Vagina (tissue), 2 donors: ENCODE measurements around the gene RUNX2. TPM values are rescaled to one million over a fixed set of nuclear protein-coding genes. Genes with fewer than 3 reads are reported as not detected.

Source experiments
- DNase-seq, 2 donors: peaks; one replicate each; pipeline ENCODE4 v3.0.0-alpha.2; 2017; ENCODE audit errors: extremely low spot score in 2 of 2
- H3K27ac ChIP-seq: fragments of 200-600 bp; sonication (generic); one replicate; pipeline ENCODE4 v1.5.1; 2019
- H3K27me3 ChIP-seq: fragments of 200-600 bp; sonication (generic); one replicate; pipeline ENCODE4 v1.5.1; 2019
- H3K36me3 ChIP-seq, 2 donors: fragments of 200-600 bp; sonication (generic); one replicate each; pipeline ENCODE4 v1.5.1; 2017 to 2019
- H3K4me1 ChIP-seq: fragments of 200-600 bp; sonication (generic); one replicate; pipeline ENCODE4 v1.5.1; 2019
- H3K4me3 ChIP-seq, 2 donors: fragments of 200-600 bp; sonication (generic); 1 replicate in 1 of 2; 2 replicates in 1 of 2; pipeline ENCODE4 v1.5.1; 2016 to 2019
- H3K9me3 ChIP-seq: fragments of 200-600 bp; sonication (generic); one replicate; pipeline ENCODE4 v1.5.1; 2019
- CTCF ChIP-seq, 3 experiments: fragments of 450-650 bp in 2 of 3; fragments of 200-600 bp in 1 of 3; sonication (generic) in 1 of 3; IDR thresholded peaks; one replicate each; pipeline ENCODE4 v1.5.1; 2017 to 2019; ENCODE audit warnings: antibody characterized with exemption in 3 of 3, mild to moderate bottlenecking in 2 of 3, moderate library complexity in 2 of 3
- POLR2A ChIP-seq, 2 donors: fragments of 450-650 bp; IDR thresholded peaks; one replicate each; pipeline ENCODE4 v1.6.1; 2017; ENCODE audit warnings: antibody characterized with exemption in 2 of 2, mild to moderate bottlenecking in 2 of 2, moderate library complexity in 2 of 2
- POLR2AphosphoS5 ChIP-seq, 2 donors: sonication (generic); formaldehyde crosslinking; IDR thresholded peaks; one replicate each; pipeline ENCODE4 v1.9.0; 2017; ENCODE audit warnings: antibody characterized with exemption in 2 of 2, mild to moderate bottlenecking in 2 of 2, low read depth in 1 of 2; ENCODE audit not compliant: insufficient read depth in 1 of 2
- intact Hi-C: fragments of 100-400 bp; cut with DNase I; formaldehyde crosslinking; loops from one replicate; pipeline ENCODE4 v1.15.1; 2023
- total RNA-seq: library from RNA; depleted of rRNA; stranded (reverse); fragments of >200 nt; gene quantifications from one replicate; pipeline ENCODE4 v1.2.3, GENCODE V29; 2016

Gene RUNX2
- total RNA-seq, 1 donor from 2014 or later: 13.0 TPM

GRCh38 chr6:45445749-45446549, 117.8 kb downstream of the RUNX2 start:
- intact Hi-C loops: no loop called here
- Histone ChIP-seq H3K4me3 (no peak overlapping the region), H3K9me3 (no peaks in the 10 kb centered on the region), H3K36me3 (no peaks in the 10 kb centered on the region), H3K4me1 (peaks cover 52% of the 10 kb centered on the region), H3K27ac (peak overlapping the region; percentile 34), H3K27me3 (no peaks in the 10 kb centered on the region)
- DNase-seq: peak in 1 of 2 donors; percentile 96
- TF ChIP-seq CTCF (IDR thresholded peaks at IDR 0.05): no peak
- TF ChIP-seq POLR2A (IDR thresholded peaks at IDR 0.05): no peak
- peak; percentile 53 to 97 for TF ChIP-seq POLR2AphosphoS5 (IDR thresholded peaks at IDR 0.05; ENCODE audit: insufficient read depth in 1 of 2, low read depth in 1 of 2)

GRCh38 chr6:45447005-45447404, 118.9 kb downstream of the RUNX2 start:
- Histone ChIP-seq H3K27ac (peak overlapping the region; percentile 36), H3K4me3 (no peak overlapping the region), H3K27me3 (no peaks in the 10 kb centered on the region), H3K4me1 (peaks cover 46% of the 10 kb centered on the region), H3K9me3 (no peaks in the 10 kb centered on the region), H3K36me3 (no peaks in the 10 kb centered on the region)
- DNase-seq: no peak
- intact Hi-C loops: no loop called here
- TF ChIP-seq POLR2A (IDR thresholded peaks at IDR 0.05) (no peak), POLR2AphosphoS5 (IDR thresholded peaks at IDR 0.05; ENCODE audit: insufficient read depth in 1 of 2, low read depth in 1 of 2) (no peak), CTCF (IDR thresholded peaks at IDR 0.05) (no peak)

- H3K4me3 ChIP-seq: no peak overlapping the region
- intact Hi-C loops: no loop called here
- no peak for DNase-seq
- H3K27ac ChIP-seq: peak overlapping the region; percentile 36
- H3K9me3 ChIP-seq: no peaks in the 10 kb centered on the region
- no peaks in the 10 kb centered on the region for H3K27me3 ChIP-seq
- H3K36me3 ChIP-seq: no peaks in the 10 kb centered on the region
- no peak for TF ChIP-seq POLR2A (IDR thresholded peaks at IDR 0.05)
- no peak for TF ChIP-seq POLR2AphosphoS5 (IDR thresholded peaks at IDR 0.05; ENCODE audit: insufficient read depth in 1 of 2, low read depth in 1 of 2)
- no peak for TF ChIP-seq CTCF (IDR thresholded peaks at IDR 0.05)
- H3K4me1 ChIP-seq: peaks cover 46% of the 10 kb centered on the region
Observed at GRCh38 chr6:45447716-45448115, 119.6 kb downstream of the RUNX2 start.

- intact Hi-C loops: no loop called here
- H3K27ac ChIP-seq: peak overlapping the region; percentile 31
- no peaks in the 10 kb centered on the region for H3K27me3 ChIP-seq
Observed at GRCh38 chr6:45448417-45449389, 120.6 kb downstream of the RUNX2 start.

GRCh38 chr6:45450132-45450531, 122.0 kb downstream of the RUNX2 start:
- DNase-seq: no peak
- TF ChIP-seq CTCF (IDR thresholded peaks at IDR 0.05): no peak
- TF ChIP-seq POLR2AphosphoS5 (IDR thresholded peaks at IDR 0.05; ENCODE audit: insufficient read depth in 1 of 2, low read depth in 1 of 2): no peak
- TF ChIP-seq POLR2A (IDR thresholded peaks at IDR 0.05): no peak
- intact Hi-C loops: no loop called here
- Histone ChIP-seq H3K4me1 (peaks cover 52% of the 10 kb centered on the region), H3K4me3 (no peak overlapping the region), H3K27ac (no peak overlapping the region), H3K36me3 (no peaks in the 10 kb centered on the region), H3K9me3 (no peaks in the 10 kb centered on the region), H3K27me3 (no peaks in the 10 kb centered on the region)

More at GRCh38 chr6:45448417-45449389, 120.6 kb downstream of the RUNX2 start:
- TF ChIP-seq POLR2AphosphoS5 (IDR thresholded peaks at IDR 0.05; ENCODE audit: insufficient read depth in 1 of 2, low read depth in 1 of 2): no peak
- peaks cover 52% of the 10 kb centered on the region for H3K4me1 ChIP-seq
- DNase-seq: no peak
- H3K9me3 ChIP-seq: no peaks in the 10 kb centered on the region
- H3K36me3 ChIP-seq: no peaks in the 10 kb centered on the region
- H3K4me3 ChIP-seq: no peak overlapping the region
